HG03571 (cell line): ENCODE data around the gene CST5.
"Not testable (repeated sequence)": the region's sequence is repeated elsewhere in the genome, so short reads cannot be mapped to it uniquely, and the experiment has no call there.

ENCODE experiments used
- ATAC-seq: cut with Tn5 transposase; IDR thresholded peaks from one replicate; pipeline ENCODE4 v1.9.1; 2021; ENCODE audit not compliant: unreplicated experiment

Gene CST5

DNA sequence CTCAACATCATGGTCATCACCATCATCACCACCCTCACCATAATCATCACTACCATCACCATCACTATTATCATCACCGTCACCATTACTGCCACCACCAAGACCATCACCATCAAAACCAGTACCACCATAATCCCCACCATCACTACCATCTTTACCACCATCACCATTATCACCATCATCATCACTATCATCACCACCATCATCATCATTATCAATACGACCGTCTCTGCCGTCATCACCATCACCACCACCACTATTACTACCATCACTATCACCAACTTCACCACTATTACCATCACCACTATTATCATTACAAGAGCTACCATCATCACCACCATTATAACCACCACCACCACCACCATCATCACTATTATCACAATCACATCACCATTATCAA, 11.3 kb upstream of the CST5 start:
- not testable (repeated sequence) for ATAC-seq

DNA sequence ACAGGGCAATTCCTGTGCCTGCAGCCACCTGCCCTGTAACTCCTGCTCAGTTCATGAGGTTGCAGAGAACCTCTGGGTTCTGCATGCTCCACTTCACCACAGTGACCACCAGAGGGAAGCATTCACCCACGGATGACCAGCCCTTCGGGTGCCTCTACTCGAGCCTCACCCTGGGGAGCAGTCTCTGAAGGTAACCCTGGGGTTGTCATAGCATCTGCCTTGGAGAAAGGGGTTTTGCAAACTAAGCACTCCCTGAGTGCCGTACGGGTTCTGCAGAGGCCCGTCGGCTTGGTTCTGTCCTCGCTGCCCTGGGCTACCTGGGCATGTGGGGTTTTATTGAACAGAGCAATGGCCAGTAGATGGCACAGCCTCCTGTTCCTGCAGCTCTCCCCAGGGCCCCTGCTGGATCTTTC, 10.2 kb upstream of the CST5 start:
- no peak for ATAC-seq

DNA sequence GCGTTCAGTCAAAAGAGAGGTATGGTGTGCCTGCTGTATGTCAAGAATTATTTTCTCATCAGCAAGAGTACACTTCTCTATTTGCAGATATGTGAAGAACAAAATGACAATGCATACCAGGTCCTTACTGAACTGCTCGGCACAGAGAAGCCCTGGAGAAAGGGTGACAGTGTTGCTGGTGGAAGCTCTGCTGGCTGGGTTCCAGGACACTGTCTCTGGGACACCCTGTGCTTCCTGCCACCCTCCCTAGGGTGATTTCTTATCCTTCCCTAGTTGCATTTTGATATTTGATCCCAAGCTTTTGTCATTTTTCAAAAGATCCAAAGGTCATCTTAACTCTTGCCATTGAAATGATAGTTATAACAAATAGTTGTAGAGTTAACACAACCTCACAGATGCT, 8.3 kb upstream of the CST5 start:
- ATAC-seq: no peak

DNA sequence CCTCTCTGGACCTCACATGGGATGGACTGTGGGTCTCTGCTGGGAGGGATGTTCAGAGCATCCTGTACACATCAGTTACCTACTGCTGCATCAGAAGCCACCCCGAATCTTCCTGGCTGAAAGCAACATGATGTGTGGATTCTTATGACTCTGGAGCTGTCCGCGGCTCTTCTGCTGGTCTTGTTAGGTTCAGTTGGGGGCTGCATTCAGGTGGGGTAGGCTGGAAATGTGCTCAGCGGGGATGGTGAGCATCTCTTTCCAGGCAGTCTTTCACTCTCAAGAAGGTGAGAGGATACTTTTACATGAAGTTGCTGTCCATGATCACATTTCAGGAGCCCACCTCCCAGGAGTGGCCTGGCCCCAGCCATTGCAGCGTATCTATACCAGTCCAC, 5.2 kb upstream of the CST5 start:
- no peak for ATAC-seq

DNA sequence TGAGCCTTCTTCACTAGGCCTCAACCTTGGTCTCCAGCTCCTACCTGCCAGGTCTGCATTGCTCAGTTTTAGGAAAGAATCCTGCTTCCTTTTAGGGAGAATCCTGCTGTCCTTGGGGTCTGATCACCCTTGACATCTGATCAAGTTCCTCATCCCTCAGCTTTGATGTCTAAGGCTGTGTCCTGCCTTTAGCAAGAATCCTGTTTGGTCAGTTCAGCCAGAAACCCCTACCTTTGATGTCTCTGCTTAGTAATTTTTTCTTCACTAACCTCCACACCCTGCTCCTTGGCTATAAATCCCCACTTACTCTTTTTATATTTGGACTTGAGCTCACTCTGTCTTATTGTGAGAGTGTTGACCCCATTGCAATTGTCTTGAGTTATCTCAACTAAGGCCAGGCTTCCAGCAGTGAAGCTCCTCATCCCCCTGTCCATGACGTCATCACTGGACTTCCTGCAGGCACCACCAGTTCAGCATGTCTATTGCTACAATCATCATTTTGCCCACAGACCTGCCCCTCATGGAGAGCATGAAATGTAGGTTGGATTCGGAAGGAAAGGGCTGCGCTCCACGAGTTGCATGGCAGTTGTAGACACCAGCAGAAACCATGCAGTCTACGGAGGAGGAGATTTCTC, 4.7 kb upstream of the CST5 start:
- ATAC-seq: no peak

DNA sequence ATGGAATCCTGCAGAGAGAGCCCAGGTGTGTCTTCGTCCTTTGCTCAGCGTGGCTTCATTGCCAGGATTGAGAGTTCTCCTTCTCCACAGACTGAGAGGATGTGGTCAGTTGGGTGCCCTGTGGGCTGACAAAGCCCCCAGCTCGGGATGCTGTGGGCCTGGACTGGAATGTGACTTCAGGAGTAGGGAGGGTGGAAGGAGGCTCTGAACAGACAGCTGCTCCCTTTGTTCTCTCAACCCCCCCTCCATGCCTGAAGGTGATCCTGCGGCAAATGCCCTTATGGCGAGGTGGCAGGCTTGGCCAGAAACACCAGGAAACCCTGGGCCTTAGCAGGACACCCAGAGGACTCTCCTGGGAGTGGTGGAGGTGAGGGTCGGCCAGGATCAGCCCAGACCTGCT, 1.8 kb upstream of the CST5 start:
- no peak for ATAC-seq

DNA sequence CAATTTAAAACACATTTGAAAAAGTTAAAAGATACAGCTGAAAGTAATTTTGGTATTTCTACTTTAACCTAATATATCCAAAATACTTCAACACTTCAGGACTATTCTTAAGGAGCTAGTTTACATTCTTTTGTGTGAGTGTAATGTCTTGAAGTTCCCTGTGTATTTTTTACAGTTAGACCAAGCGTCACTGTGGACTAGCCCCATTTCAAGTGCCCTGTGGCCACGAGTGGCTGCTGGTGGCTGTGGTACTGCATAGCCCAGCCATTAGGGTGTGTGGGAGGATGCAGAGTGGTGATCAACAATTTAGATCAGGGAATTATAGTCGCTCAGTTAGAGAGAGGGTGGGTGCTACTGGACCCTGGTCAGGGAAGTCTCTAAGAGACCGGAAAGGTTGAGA, 869 bp upstream of the CST5 start:
- ATAC-seq: no peak

DNA sequence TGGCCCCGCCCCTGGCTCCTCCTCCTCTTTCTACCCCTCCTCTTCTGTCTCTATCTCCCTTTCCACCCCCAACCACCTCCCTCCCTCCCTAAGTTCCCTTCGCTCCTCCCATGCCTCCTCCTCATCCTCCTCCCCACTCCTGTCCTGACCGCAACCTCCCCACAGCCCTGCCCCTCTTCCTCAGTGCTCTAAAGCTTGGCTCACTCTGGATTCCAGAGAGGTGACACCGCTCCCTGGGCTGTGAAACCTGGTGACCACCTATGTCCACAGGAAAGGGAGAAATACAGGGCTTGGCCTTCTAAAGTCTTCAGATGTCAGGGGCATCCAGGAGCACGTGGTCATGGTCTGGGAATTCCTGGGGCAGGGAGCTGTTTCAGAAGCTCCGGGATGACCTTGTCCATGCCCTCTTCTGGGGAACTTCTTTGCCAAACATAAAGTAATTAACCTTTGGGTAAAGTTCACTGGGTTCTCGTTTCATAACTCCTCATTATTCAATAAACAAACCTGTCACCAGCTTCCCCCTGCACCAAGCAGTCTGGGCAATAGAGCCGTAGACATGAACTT, 345 bp upstream of the CST5 start:
- no peak for ATAC-seq

DNA sequence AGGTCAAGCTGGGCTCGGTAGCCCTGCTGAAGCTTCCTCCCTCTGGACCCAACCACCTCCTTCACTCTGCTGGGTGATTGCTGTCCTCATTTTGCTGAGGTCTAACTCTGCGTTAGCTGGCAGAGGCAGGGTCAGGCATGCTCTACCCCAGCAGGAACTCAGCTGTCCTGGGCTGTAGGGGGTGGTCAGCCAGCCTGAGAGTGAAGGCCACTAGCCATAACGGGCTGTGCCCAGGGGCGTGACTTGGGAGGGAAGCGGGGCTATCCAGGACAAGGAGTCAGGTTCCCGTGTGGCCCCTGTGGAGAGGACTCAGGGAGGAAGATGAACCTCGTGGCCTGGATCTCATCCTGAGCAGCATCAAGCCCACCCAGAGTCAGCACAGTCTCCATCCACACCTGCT, 761 bp downstream of the CST5 start:
- ATAC-seq: no peak

DNA sequence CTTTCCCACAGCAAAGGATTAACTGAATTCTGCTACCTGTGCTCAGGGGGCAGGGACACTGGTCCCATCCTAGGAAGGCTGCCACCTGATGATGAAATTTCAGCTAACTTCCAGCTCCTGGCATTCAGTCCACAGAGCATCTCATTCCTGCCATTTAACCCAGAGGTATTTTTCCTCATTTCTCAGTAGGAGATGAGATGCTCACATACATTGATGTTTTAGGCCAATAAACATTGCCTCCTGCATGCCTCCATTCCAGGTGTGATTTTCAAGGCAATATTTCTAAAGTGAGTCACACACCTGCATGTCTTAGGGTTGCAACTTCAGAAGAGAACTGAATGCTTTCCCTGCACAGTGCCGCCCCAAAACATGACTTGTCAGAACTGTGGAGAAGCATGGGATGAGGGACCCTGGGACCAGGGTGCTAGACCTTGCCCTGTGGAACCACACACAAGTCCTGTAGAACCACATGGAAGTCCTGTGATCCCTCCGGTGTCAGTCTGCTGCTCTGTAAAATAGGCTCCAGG, 1.5 kb downstream of the CST5 start:
- not testable (repeated sequence) for ATAC-seq

DNA sequence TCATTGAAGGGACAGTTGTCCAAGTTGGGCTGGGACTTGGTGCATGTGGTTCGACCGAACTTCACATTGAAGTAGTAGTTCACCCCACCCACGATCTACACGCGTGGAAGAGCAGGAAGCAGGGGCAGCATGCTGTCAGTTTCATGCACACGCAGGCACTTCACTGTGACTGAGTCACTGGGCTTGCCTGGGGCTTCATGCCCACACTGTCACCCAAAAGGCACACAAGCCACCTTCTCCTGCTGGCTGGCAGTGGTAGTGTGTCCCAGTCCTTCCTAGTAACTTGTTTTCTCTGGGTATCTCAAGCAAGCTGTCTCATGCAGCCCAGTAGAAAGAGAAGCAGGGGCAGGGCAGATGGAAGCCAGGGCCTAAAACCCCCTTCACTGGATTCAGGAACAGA, 2.0 kb downstream of the CST5 start:
- no peak for ATAC-seq

DNA sequence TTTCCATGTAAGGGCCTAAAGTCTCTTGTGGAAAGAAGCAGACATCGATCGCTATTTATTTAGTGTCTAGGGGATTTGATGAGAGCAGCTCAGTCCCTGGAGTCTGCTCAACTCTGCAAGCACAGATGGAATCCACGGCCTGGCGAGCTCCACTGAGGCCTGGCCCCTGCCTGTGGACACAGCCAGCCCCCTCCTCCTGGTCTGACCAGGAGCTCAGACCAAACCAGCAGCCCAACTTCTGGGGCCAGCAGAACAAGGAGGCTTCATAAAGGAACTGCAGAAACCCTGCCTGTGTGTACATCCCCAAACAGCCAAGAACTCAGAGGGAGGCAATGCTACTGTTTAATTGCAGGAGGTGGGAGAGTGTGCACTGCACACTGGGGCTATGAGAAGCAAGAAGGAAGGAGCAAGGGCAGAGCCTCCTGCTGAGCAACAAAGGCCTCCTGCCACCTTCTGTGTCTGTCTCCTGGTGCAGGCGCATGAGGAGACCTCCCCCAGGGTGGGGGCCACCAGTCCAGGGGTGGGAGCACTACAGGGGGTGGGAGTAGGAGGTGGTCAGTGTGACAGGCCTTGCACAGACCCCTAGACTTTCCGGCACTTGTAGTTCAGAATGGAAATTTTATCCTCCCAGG, 3.8 kb downstream of the CST5 start:
- no peak for ATAC-seq

DNA sequence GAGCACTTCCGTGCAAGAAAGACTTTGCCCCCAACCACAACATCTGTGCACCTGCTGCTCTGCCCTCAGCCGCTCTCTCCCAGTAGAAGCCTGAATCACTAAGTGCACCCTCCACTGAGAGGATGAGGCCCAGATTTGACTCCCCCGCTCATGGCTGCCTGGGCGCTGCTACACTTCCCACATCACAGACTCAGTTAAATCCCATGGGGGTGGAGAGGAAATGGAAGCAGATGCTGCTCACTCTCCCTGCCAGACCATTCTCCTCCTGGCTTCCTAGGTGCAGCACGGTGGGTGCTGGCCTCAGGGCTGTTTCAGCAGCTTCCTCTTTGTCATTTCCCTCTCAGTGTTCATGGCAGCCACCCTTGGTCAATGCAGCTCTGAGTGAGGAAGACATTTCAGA, 4.8 kb downstream of the CST5 start:
- no peak for ATAC-seq

DNA sequence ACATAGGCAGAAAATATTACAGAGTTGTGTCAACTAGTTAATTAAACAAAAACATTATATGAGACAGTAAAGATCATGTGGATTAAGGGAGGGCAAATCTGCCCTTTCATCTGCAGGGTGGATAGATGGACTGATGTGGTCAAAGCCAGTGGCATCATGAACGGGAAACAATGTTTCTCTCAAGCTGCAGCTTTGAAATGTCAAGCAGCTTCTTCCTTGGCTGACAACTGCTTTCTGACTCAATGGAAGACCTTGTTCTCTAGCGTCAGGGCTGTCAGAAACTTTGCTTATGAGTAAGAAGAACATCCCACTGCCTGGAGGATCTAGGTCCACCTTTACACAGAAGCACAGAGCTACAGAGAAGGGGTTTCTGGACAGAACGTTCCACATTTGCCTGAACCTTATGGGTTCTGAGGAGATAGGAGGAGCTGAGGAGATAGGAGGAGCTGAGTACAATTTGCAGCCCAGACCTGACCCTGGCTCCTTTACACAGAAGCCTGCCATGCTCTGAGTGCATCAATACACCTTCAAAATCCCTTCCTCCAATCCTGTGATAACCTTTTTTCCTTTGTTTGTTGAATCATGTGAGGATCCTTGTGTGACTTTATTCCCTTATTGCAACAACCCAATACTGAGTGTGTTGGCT, 6.1 kb downstream of the CST5 start:
- no peak for ATAC-seq

DNA sequence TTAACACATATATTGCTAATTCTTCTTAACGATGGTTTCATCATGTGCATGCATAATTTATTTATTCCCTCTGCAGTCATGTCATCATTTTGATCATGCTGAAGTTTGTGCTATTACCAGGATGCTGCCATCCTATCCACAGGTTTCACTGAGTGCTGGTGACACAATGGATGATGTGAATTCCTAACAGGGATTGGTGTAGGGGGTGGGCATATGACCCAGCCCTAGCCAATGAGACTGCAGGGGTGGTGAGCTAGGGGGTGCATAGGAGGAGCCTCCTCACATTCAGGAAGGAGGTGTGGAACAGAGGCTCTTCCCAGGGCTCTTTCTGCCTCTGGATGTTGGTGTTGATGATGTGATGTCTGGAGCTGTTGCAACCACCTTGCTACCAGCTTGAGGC, 7.5 kb downstream of the CST5 start:
- ATAC-seq: no peak

DNA sequence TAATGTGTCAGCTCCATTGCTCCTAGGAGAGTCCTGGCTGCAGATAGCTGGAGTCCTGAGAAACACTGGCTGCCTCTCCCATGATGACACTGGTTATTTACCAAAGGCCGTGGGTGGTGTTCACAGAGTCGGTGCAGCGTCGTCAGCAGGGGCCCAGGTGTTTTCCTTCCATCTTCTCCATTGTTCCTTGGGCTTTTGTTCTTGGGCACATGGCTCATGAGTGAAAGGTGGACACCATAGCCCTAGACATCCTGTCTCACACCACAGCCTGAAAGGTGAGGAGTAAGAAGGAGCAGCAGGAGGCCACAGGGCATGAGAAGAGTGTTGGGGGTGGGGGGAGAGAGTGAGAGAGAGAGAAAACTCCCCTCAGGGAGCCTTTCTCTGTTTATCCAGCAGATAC, 9.1 kb downstream of the CST5 start:
- no peak for ATAC-seq

DNA sequence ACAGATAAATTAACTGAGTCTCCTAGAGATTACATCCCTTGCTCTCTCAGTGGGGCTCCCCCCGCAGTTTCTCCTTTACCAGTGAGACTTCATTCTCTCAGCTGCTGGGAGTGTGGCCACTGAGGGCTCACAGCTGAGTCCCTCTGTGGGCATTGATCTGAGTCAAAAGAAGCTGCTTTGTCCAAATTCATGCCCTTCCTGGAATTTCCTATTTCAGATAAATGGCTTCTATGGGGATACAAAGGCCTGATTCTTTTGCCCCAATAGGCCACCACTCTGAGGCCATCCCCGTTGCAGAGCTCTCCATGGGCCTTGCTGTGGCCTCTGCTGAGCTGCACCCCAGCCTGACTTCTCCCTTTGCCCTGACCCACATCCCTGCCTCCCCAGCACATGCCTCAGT, 10.0 kb downstream of the CST5 start:
- no peak for ATAC-seq

DNA sequence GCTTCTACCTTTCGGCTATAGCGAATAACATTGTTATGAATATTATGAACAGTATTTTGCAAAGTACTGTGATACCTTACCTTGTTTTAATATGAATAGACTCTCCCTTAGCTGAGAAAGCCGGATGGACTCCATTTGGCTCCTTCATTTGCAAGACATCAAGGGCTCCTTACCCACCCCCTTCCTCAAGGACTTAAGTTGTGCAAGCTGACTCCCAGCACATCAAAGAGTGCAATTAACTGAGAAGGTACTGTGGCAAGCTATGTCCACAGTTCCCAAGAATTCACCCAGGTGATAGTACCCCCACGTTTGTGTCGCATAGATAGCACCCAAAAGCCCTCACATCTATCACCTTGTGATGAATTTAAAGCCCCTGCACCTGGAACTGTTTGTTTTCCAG, 11.2 kb downstream of the CST5 start:
- no peak for ATAC-seq

DNA sequence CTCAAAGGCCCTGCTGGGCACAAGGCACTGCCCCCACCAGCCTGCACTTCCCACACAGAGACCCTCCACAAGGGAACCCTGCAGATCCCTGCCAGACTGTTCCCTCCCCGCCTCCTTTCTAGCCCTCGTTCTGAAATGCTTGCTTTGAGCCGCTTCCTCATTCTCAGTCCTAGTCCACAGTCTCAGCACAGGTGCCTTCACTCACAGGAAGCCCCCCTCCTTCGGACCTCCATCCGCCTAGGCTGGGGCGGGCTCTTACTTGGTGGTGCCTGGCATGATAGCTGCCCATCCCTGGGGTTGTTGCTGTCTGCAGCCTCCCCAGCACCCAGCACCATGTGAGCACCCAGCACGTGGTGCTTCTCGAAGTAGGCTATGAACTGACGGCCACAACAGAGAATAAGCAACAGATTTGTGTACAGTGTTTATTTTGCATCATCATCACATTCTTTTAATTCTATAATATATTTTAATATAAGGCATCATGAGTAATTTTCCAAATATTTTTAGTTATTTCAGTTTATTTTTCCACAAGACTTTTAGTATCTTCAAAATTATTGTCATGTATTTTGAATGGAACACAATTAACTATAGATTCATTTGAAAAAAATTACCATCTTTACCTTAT, 12.3 kb downstream of the CST5 start:
- no peak for ATAC-seq

DNA sequence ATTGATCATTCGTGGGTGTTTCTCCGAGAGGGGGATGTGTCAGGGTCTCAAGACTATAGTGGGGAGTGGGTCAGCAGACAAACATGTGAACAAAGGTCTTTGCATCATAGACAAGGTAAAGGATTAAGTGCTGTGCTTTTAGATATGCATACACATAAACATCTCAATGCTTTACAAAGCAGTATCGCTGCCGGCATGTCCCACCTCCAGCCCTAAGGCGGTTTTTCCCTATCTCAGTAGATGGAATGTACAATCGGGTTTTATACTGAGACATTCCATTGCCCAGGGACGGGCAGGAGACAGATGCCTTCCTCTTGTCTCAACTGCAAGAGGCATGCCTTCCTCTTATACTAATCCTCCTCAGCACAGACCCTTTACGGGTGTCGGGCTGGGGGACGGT, 18.8 kb downstream of the CST5 start:
- ATAC-seq: not testable (repeated sequence)

DNA sequence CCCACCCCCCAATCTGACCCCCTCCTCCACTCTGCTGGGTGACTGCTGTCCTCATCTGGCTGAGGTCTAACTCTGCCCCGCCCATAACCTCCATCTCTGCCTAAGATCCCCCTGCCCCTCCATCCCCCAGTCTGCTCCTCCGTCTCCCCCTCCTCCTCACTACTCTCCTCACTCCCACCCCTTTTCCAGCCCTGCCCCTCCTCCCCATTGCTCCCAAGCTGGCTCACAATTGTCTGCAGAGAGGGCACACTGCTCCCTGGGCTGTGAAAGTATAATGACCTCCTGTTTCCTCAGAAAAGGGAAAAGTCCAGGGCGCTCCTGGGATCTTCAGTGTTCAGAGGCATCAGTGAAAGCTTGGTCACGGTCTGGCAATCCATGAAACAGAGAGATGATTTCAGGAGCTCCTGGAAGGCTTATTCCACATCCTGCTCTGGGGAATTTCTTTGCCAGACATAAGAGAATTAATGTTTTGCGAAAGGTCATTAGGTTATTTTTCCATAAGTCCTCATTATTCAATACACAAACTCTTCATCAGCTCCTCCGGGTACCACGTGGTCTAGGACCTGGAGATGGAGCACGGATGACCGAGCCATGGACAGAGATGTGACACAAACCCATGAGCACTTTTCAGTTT, 21.5 kb downstream of the CST5 start:
- no peak for ATAC-seq
